Effector memory CD4-positive, alpha-beta T cell (primary cell): ENCODE measurements around the gene CDSN.
"Not testable (repeated sequence)": the region's sequence is repeated elsewhere in the genome, so short reads cannot be mapped to it uniquely, and the experiment has no call there.

Experiments used
- DNase-seq, 3 donors: peaks; one replicate each; pipeline ENCODE4 v3.0.0-alpha.2; 2020
- H3K27ac ChIP-seq: 2 replicates; pipeline ENCODE4 v1.7.0; 2013; ENCODE audit warnings: mild to moderate bottlenecking, low read length, moderate library complexity; ENCODE audit not compliant: insufficient read depth, poor library complexity, severe bottlenecking
- H3K27me3 ChIP-seq: replicated peaks from 2 replicates; pipeline ENCODE4 v1.7.0; 2013; ENCODE audit warnings: mild to moderate bottlenecking, low read length; ENCODE audit not compliant: insufficient read depth, control insufficient read depth, poor library complexity, severe bottlenecking
- H3K36me3 ChIP-seq: 2 replicates; pipeline ENCODE4 v1.7.0; 2013; ENCODE audit warnings: mild to moderate bottlenecking, low read length, moderate library complexity; ENCODE audit not compliant: control insufficient read depth, insufficient read depth
- H3K4me1 ChIP-seq: 2 replicates; pipeline ENCODE4 v1.7.0; 2013; ENCODE audit warnings: low read length, mild to moderate bottlenecking; ENCODE audit not compliant: control insufficient read depth, insufficient read depth, poor library complexity, severe bottlenecking
- H3K4me3 ChIP-seq: 2 replicates; pipeline ENCODE4 v1.7.0; 2013; ENCODE audit warnings: low read length, low read depth, mild to moderate bottlenecking; ENCODE audit not compliant: insufficient read depth, poor library complexity, severe bottlenecking
- H3K9me3 ChIP-seq: 2 replicates; pipeline ENCODE4 v1.7.0; 2013; ENCODE audit warnings: mild to moderate bottlenecking, low read length, moderate library complexity; ENCODE audit not compliant: control insufficient read depth

Gene CDSN

GRCh38 chr6:31068669-31069340 is 51.4 kb downstream of the CDSN start:
- H3K27ac ChIP-seq: no peak overlapping the region
- H3K4me1 ChIP-seq: no peaks in the 10 kb centered on the region
- no peak overlapping the region for H3K4me3 ChIP-seq
- peak; percentile 15 to 56 (median 39) for DNase-seq
- H3K9me3 ChIP-seq: no peaks in the 10 kb centered on the region
- no peaks in the 10 kb centered on the region for H3K36me3 ChIP-seq
- no peaks in the 10 kb centered on the region for H3K27me3 ChIP-seq

- not testable (repeated sequence) for H3K4me1 ChIP-seq, DNase-seq
Observed at GRCh38 chr6:31067891-31068668, 52.2 kb downstream of the CDSN start.

GRCh38 chr6:31067028-31067427 is 53.2 kb downstream of the CDSN start:
- not testable (repeated sequence) for H3K4me1 ChIP-seq, H3K27ac ChIP-seq, H3K4me3 ChIP-seq

More at GRCh38 chr6:31067891-31068668, 52.2 kb downstream of the CDSN start:
- H3K27me3 ChIP-seq, H3K36me3 ChIP-seq, H3K4me3 ChIP-seq, H3K27ac ChIP-seq, H3K9me3 ChIP-seq: not testable (repeated sequence)

GRCh38 chr6:31065556-31065955 is 54.7 kb downstream of the CDSN start:
- Histone ChIP-seq H3K27me3 (no peaks in the 10 kb centered on the region), H3K9me3 (no peaks in the 10 kb centered on the region), H3K4me3 (no peak overlapping the region), H3K36me3 (no peaks in the 10 kb centered on the region), H3K4me1 (no peaks in the 10 kb centered on the region), H3K27ac (no peak overlapping the region)
- no peak for DNase-seq

More at GRCh38 chr6:31067028-31067427, 53.2 kb downstream of the CDSN start:
- not testable (repeated sequence) for DNase-seq, H3K36me3 ChIP-seq, H3K9me3 ChIP-seq, H3K27me3 ChIP-seq
